Keratinocyte (primary cell): ENCODE measurements around the gene DTX4. TPM values are rescaled to one million over a fixed set of nuclear protein-coding genes. Genes with fewer than 3 reads are reported as not detected.

ENCODE experiments used
- DNase-seq: peaks from one replicate; pipeline ENCODE4 v3.0.0-alpha.2; 2011; ENCODE audit warnings: low read depth, missing footprints, low spot score
- FAIRE-seq: peaks from 2 replicates; lab custom pipeline; 2011; peaks lifted over from hg19 to GRCh38; lab: Jason Lieb, UNC
- H2AFZ ChIP-seq: 2 replicates; pipeline ENCODE4 v1.6.0; 2012; ENCODE audit warnings: low read length, control low read depth, inconsistent platforms; ENCODE audit not compliant: control insufficient read depth
- H3K27ac ChIP-seq: 2 replicates; pipeline ENCODE4 v1.5.1; 2011; ENCODE audit warnings: low read length; ENCODE audit not compliant: control insufficient read depth, insufficient read depth
- H3K27me3 ChIP-seq: 3 replicates; pipeline ENCODE4 v1.6.0; 2011; ENCODE audit warnings: low read length; ENCODE audit not compliant: control insufficient read depth, insufficient read depth; ENCODE audit errors: extremely low read depth
- H3K36me3 ChIP-seq, 2 experiments: 2 replicates in 1 of 2; 3 replicates in 1 of 2; pipeline ENCODE4 v1.5.1; 2011; ENCODE audit warnings: low read length in 2 of 2, mild to moderate bottlenecking in 1 of 2; ENCODE audit not compliant: control insufficient read depth in 2 of 2, insufficient read depth in 2 of 2; ENCODE audit errors: extremely low read depth in 1 of 2
- H3K4me1 ChIP-seq: 3 replicates; pipeline ENCODE4 v1.5.1; 2011; ENCODE audit warnings: low read length; ENCODE audit not compliant: control insufficient read depth, insufficient read depth; ENCODE audit errors: extremely low read depth
- H3K4me2 ChIP-seq: 3 replicates; pipeline ENCODE4 v1.6.0; 2011; ENCODE audit warnings: low read depth, low read length; ENCODE audit not compliant: control insufficient read depth, insufficient read depth; ENCODE audit errors: extremely low read depth
- H3K4me3 ChIP-seq, 3 experiments: fragments of 200-600 bp in 1 of 3; sonication (generic) in 1 of 3; 2 replicates in 2 of 3; 3 replicates in 1 of 3; pipeline ENCODE4 v1.5.1; 2011 to 2016; ENCODE audit warnings: low read length in 3 of 3, mild to moderate bottlenecking in 3 of 3, control low read depth in 2 of 3, inconsistent platforms in 1 of 3, low read depth in 1 of 3, mixed read lengths in 1 of 3, mixed run types in 1 of 3, moderate library complexity in 1 of 3; ENCODE audit not compliant: control insufficient read depth in 2 of 3, insufficient read depth in 2 of 3; ENCODE audit errors: extremely low read depth in 1 of 3
- H3K79me2 ChIP-seq: 2 replicates; pipeline ENCODE4 v1.6.0; 2012; ENCODE audit warnings: low read length; ENCODE audit not compliant: control insufficient read depth, insufficient read depth
- H3K9ac ChIP-seq: 3 replicates; pipeline ENCODE4 v1.6.0; 2011; ENCODE audit warnings: low read length; ENCODE audit not compliant: control insufficient read depth, insufficient read depth; ENCODE audit errors: extremely low read depth
- H3K9me1 ChIP-seq: 3 replicates; pipeline ENCODE4 v1.6.0; 2011; ENCODE audit warnings: low read length; ENCODE audit not compliant: control insufficient read depth, insufficient read depth; ENCODE audit errors: extremely low read depth
- H3K9me3 ChIP-seq: 2 replicates; pipeline ENCODE4 v1.5.1; 2012; ENCODE audit warnings: low read depth, low read length; ENCODE audit not compliant: control insufficient read depth
- H4K20me1 ChIP-seq: 3 replicates; pipeline ENCODE4 v1.6.0; 2011; ENCODE audit warnings: low read length; ENCODE audit not compliant: control insufficient read depth, insufficient read depth; ENCODE audit errors: extremely low read depth
- CTCF ChIP-seq, 3 experiments: IDR thresholded peaks in 1 of 3; conservative IDR thresholded peaks in 1 of 3; optimal IDR thresholded peaks in 1 of 3; 2 replicates in 2 of 3; 3 replicates in 1 of 3; pipeline versions ENCODE3 to v1.5.1; 2011; ENCODE audit warnings: low read length in 3 of 3, mild to moderate bottlenecking in 3 of 3, moderate library complexity in 2 of 3, control low read depth in 1 of 3, inconsistent platforms in 1 of 3; ENCODE audit not compliant: insufficient read depth in 2 of 3; ENCODE audit errors: extremely low read depth in 1 of 3
- EZH2 ChIP-seq: IDR thresholded peaks from one replicate; pipeline ENCODE4 v1.6.1; 2012; ENCODE audit warnings: inconsistent platforms, mild to moderate bottlenecking, low read length, moderate library complexity
- dilution Hi-C: fragments of 300-500 bp; cut with MboI; formaldehyde crosslinking; loops from one replicate; pipeline ENCODE4 v1.7.0; 2020; ENCODE audit warnings: low sequenced_read_pairs; ENCODE audit not compliant: extremely low pct_ligation_motif_present
- polyA plus RNA-seq, 5 experiments: library from polyadenylated mRNA; depleted of rRNA in 3 of 5; stranded (reverse) in 3 of 5; stranded (forward) in 1 of 5; unstranded in 1 of 5; fragments of >200 nt; gene quantifications; 1 replicate in 1 of 5; 2 replicates in 3 of 5; 3 replicates in 1 of 5; pipeline versions ENCODE4 v1.2.1 to v1.2.3, GENCODE V29; 2011 to 2012; ENCODE audit warnings: missing spikeins in 2 of 5, low read depth in 1 of 5, low replicate concordance in 1 of 5

The DTX4 gene
- polyA plus RNA-seq, 1 donor (not counting 4 experiments of a cell fraction or from before 2014, with no cell fraction given): 1.6 TPM

DNA sequence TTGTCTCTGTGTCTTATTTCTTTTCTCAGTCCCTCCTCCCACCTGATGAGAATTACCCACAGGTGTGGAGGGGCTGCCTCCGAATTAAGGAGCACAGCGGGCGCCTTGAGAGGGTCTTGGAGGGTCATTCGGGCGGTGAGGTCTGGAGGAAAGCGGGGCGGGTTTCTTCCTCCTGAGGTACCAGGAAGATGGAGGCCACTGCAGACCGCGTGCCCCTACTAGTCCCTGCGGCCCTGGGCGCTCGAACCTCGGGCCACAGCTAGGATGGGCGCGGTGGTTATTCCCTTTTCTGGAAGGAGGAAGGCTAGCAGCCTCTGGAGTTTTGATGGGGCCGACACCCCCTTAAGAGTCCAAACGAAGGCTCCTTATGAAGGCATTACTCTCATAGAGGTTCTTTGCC lies 34.7 kb upstream of the DTX4 start:
- DNase-seq: no peak
- H3K27ac ChIP-seq: no peak overlapping the region
- H3K9ac ChIP-seq: no peak overlapping the region
- H3K79me2 ChIP-seq: peaks cover 2% of the 10 kb centered on the region
- H3K4me2 ChIP-seq: no peak overlapping the region
- H3K4me1 ChIP-seq: peaks cover 2% of the 10 kb centered on the region
- no peaks in the 10 kb centered on the region for H3K9me3 ChIP-seq
- no peaks in the 10 kb centered on the region for H3K27me3 ChIP-seq
- no peak overlapping the region for H3K4me3 ChIP-seq
- no peak for TF ChIP-seq EZH2
- no peak for TF ChIP-seq CTCF (optimal IDR thresholded peaks at IDR 0.05 in 1 of 3, IDR thresholded peaks at IDR 0.05 in 1 of 3, conservative IDR thresholded peaks at IDR 0.05 in 1 of 3; ENCODE audit: extremely low read depth in 1 of 3, insufficient read depth in 2 of 3, low read length in 3 of 3)
- FAIRE-seq: no peak
- no peak overlapping the region for H2AFZ ChIP-seq
- H3K9me1 ChIP-seq: no peaks in the 10 kb centered on the region
- no peaks in the 10 kb centered on the region for H4K20me1 ChIP-seq
- H3K36me3 ChIP-seq: peaks cover 0 to 6% of the 10 kb centered on the region in 2 experiments
- dilution Hi-C loops: no loop called here

- H3K27me3 ChIP-seq: no peaks in the 10 kb centered on the region
- DNase-seq: no peak
- H3K9me3 ChIP-seq: no peaks in the 10 kb centered on the region
- H3K27ac ChIP-seq: no peak overlapping the region
- dilution Hi-C loops: no loop called here
- H3K79me2 ChIP-seq: peaks cover 2% of the 10 kb centered on the region
- H2AFZ ChIP-seq: no peak overlapping the region
- peaks cover 6% of the 10 kb centered on the region for H3K4me1 ChIP-seq
- no peak for TF ChIP-seq EZH2
- no peak for TF ChIP-seq CTCF (optimal IDR thresholded peaks at IDR 0.05 in 1 of 3, IDR thresholded peaks at IDR 0.05 in 1 of 3, conservative IDR thresholded peaks at IDR 0.05 in 1 of 3; ENCODE audit: extremely low read depth in 1 of 3, insufficient read depth in 2 of 3, low read length in 3 of 3)
- H3K9ac ChIP-seq: no peak overlapping the region
- H3K9me1 ChIP-seq: no peaks in the 10 kb centered on the region
- FAIRE-seq: no peak
- peaks cover 0 to 4% of the 10 kb centered on the region in 2 experiments for H3K36me3 ChIP-seq
- H3K4me3 ChIP-seq: no peak overlapping the region
- H3K4me2 ChIP-seq: no peak overlapping the region
- no peaks in the 10 kb centered on the region for H4K20me1 ChIP-seq
Observed at GRCh38 chr11:59138643-59139042, 33.3 kb upstream of the DTX4 start.
